Activated CD8-positive, alpha-beta T cell treated with anti-CD3 and anti-CD28 coated beads for 36 hours (primary cell): ENCODE data around the gene TAF4. TPM values are rescaled to one million over a fixed set of nuclear protein-coding genes. Genes with fewer than 3 reads are reported as not detected.

Experiments used
- ATAC-seq: fragments of 200-7000 bp; cut with Tn5 transposase; one replicate; pipeline ENCODE4 v1.10.0; 2021; ENCODE audit warnings: mild to moderate bottlenecking, moderate library complexity
- CTCF ChIA-PET: fragments of 350-600 bp; sonication (Branson Sonifier 250); formaldehyde crosslinking; loops from one replicate; lab custom pipeline; 2021; ENCODE audit warnings: antibody characterized with exemption; lab: Charles Lee
- POLR2A ChIA-PET: fragments of 350-600 bp; sonication (Branson Sonifier 250); formaldehyde crosslinking; loops from one replicate; lab custom pipeline; 2021; ENCODE audit warnings: antibody characterized with exemption; lab: Charles Lee
- DNase-seq: peaks from one replicate; pipeline ENCODE4 v3.0.0-alpha.2; 2020
- H3K27ac Mint-ChIP-seq: one replicate; pipeline ENCODE4 v1.8.0; 2021; ENCODE audit warnings: mild to moderate bottlenecking, mixed read lengths
- H3K27me3 Mint-ChIP-seq: one replicate; pipeline ENCODE4 v1.8.0; 2021; ENCODE audit warnings: mixed read lengths
- H3K36me3 Mint-ChIP-seq: one replicate; pipeline ENCODE4 v1.8.0; 2021; ENCODE audit warnings: low read depth, mixed read lengths
- H3K4me1 Mint-ChIP-seq: one replicate; pipeline ENCODE4 v1.8.0; 2021; ENCODE audit warnings: low read depth, mixed read lengths
- H3K4me3 Mint-ChIP-seq: one replicate; pipeline ENCODE4 v1.8.0; 2021; ENCODE audit warnings: mild to moderate bottlenecking, moderate library complexity, mixed read lengths
- H3K9me3 Mint-ChIP-seq: one replicate; pipeline ENCODE4 v1.8.0; 2021; ENCODE audit warnings: mixed read lengths
- CTCF ChIP-seq: fragments of 200-600 bp; IDR thresholded peaks from one replicate; pipeline ENCODE4 v1.8.0; 2022; ENCODE audit warnings: antibody characterized with exemption, mild to moderate bottlenecking
- intact Hi-C: fragments of 100-400 bp; cut with micrococcal nuclease; formaldehyde crosslinking; loops from one replicate; pipeline ENCODE4 v1.10.0; 2022
- total RNA-seq, 2 experiments: library from RNA; stranded (reverse); gene quantifications; one replicate each; pipeline ENCODE4 v1.2.3, GENCODE V29; 2021

TAF4 gene
- total RNA-seq, 2 experiments from 2014 or later, result 14.1 to 15.9 TPM

GRCh38 chr20:62022575-62023139 lies 43.0 kb downstream of the TAF4 start:
- no peak for TF ChIP-seq CTCF
- Mint-ChIP-seq H3K36me3 (no peaks in the 10 kb centered on the region), H3K4me3 (no peak overlapping the region), H3K9me3 (no peaks in the 10 kb centered on the region), H3K27ac (no peak overlapping the region), H3K27me3 (no peaks in the 10 kb centered on the region), H3K4me1 (peaks cover 42% of the 10 kb centered on the region)
- ChIA-PET CTCF (no interaction called here), POLR2A (interaction anchor here (0.7 to 1.0 kb wide), 2 partner anchors 20 to 40 kb away, joined by 3 to 4 read pairs; no protein-coding TSS in a partner anchor)
- intact Hi-C loops, result loop anchor here (10.0 kb wide), 1 partner anchor 102 kb away; the partner anchor contains the start of gene LSM14B
- ATAC-seq (no peak), DNase-seq (no peak)

GRCh38 chr20:62021793-62022385 lies 43.8 kb downstream of the TAF4 start:
- DNase-seq (no peak), ATAC-seq (no peak)
- ChIA-PET CTCF (no interaction called here), POLR2A (interaction anchor here (0.7 to 1.0 kb wide), 2 partner anchors 19 to 41 kb away, joined by 3 to 4 read pairs; no protein-coding TSS in a partner anchor)
- Mint-ChIP-seq H3K27me3 (no peaks in the 10 kb centered on the region), H3K27ac (no peak overlapping the region), H3K36me3 (no peaks in the 10 kb centered on the region), H3K9me3 (no peaks in the 10 kb centered on the region), H3K4me3 (no peak overlapping the region), H3K4me1 (peaks cover 41% of the 10 kb centered on the region)
- intact Hi-C loops, result loop anchor here (10.0 kb wide), 1 partner anchor 103 kb away; the partner anchor contains the start of gene LSM14B
- TF ChIP-seq CTCF, result no peak

- no peak for ATAC-seq
- no peak overlapping the region for H3K27ac Mint-ChIP-seq
- no peaks in the 10 kb centered on the region for H3K36me3 Mint-ChIP-seq
- TF ChIP-seq CTCF, result no peak
- H3K4me1 Mint-ChIP-seq, result peaks cover 35% of the 10 kb centered on the region
- H3K9me3 Mint-ChIP-seq, result no peaks in the 10 kb centered on the region
- no peaks in the 10 kb centered on the region for H3K27me3 Mint-ChIP-seq
- DNase-seq, result no peak
- POLR2A ChIA-PET, result no interaction called here
- intact Hi-C loops, result loop anchor here (10.0 kb wide), 1 partner anchor 104 kb away; the partner anchor contains the start of gene LSM14B
- CTCF ChIA-PET, result no interaction called here
- no peak overlapping the region for H3K4me3 Mint-ChIP-seq
These were observed 44.6 kb downstream of the TAF4 start for GRCh38 chr20:62020935-62021701.

GRCh38 chr20:62019881-62020492 lies 45.7 kb downstream of the TAF4 start:
- ATAC-seq (no peak), DNase-seq (no peak)
- Mint-ChIP-seq H3K9me3 (no peaks in the 10 kb centered on the region), H3K4me3 (no peak overlapping the region), H3K27me3 (no peaks in the 10 kb centered on the region), H3K4me1 (peaks cover 26% of the 10 kb centered on the region), H3K36me3 (no peaks in the 10 kb centered on the region), H3K27ac (peak overlapping the region; percentile 13)
- intact Hi-C loops, result loop anchor here (10.0 kb wide), 1 partner anchor 105 kb away; the partner anchor contains the start of gene LSM14B
- CTCF ChIA-PET, result interaction anchor here (1.5 kb wide), 1 partner anchor 9 kb away, joined by 6 read pairs; no protein-coding TSS in a partner anchor
- TF ChIP-seq CTCF, result no peak
- POLR2A ChIA-PET, result no interaction called here
